Immature natural killer cell (primary cell): ENCODE data around the gene COPA. TPM values are rescaled to one million over a fixed set of nuclear protein-coding genes. Genes with fewer than 3 reads are reported as not detected.
A peak's percentile ranks its signal among the peaks of the same experiment; 100 is the strongest.
"Not testable (repeated sequence)": the region's sequence is repeated elsewhere in the genome, so short reads cannot be mapped to it uniquely, and the experiment has no call there.

ENCODE experiments used
- DNase-seq, 3 donors: peaks; one replicate each; pipeline ENCODE4 v3.0.0; 2022; ENCODE audit warnings: mixed read lengths in 1 of 3
- H3K27ac Mint-ChIP-seq, 6 donors: one replicate each; pipeline ENCODE4 v1.8.0; 2020; ENCODE audit warnings: mixed read lengths in 6 of 6, mild to moderate bottlenecking in 5 of 6, inconsistent platforms in 4 of 6, moderate library complexity in 3 of 6
- H3K27me3 Mint-ChIP-seq, 3 donors: one replicate each; pipeline ENCODE4 v1.8.0; 2020 to 2021; ENCODE audit warnings: low read depth in 3 of 3, mild to moderate bottlenecking in 3 of 3, mixed read lengths in 3 of 3, moderate library complexity in 3 of 3, inconsistent platforms in 1 of 3
- H3K36me3 Mint-ChIP-seq, 3 donors: one replicate each; pipeline ENCODE4 v1.8.0; 2020; ENCODE audit warnings: mixed read lengths in 3 of 3, inconsistent platforms in 2 of 3, mild to moderate bottlenecking in 2 of 3
- H3K4me1 Mint-ChIP-seq, 2 donors: one replicate each; pipeline ENCODE4 v1.8.0; 2020; ENCODE audit warnings: inconsistent platforms in 2 of 2, mild to moderate bottlenecking in 2 of 2, mixed read lengths in 2 of 2, moderate library complexity in 1 of 2
- H3K4me3 Mint-ChIP-seq, 5 donors: one replicate each; pipeline ENCODE4 v1.8.0; 2020; ENCODE audit warnings: mild to moderate bottlenecking in 5 of 5, mixed read lengths in 5 of 5, inconsistent platforms in 3 of 5, moderate library complexity in 3 of 5
- H3K9me3 Mint-ChIP-seq, 6 donors: one replicate each; pipeline ENCODE4 v1.8.0; 2020; ENCODE audit warnings: mild to moderate bottlenecking in 6 of 6, mixed read lengths in 6 of 6, inconsistent platforms in 4 of 6, moderate library complexity in 3 of 6
- polyA plus RNA-seq, 3 donors: library from polyadenylated mRNA; unstranded; fragments of 300-500 nt; fragmentation: Illumina TruSeq; gene quantifications; one replicate each; pipeline ENCODE4 v1.2.3, GENCODE V29; 2021

The COPA gene
- polyA plus RNA-seq, 3 donors from 2014 or later = 114 to 175 (median 143) TPM

GRCh38 chr1:160291248-160292220 lies 51.5 kb downstream of the COPA start:
- no peaks in the 10 kb centered on the region for H3K9me3 Mint-ChIP-seq
- H3K4me1 Mint-ChIP-seq = no peaks in the 10 kb centered on the region
- no peak overlapping the region for H3K4me3 Mint-ChIP-seq
- peaks cover 0 to 2% (median 0%) of the 10 kb centered on the region in 3 donors for H3K27me3 Mint-ChIP-seq
- peak overlapping the region in 5 of 6 donors; percentile 21 to 61 (median 28) for H3K27ac Mint-ChIP-seq
- DNase-seq = peak; percentile 57 to 71 (median 63)
- H3K36me3 Mint-ChIP-seq = peaks cover 28 to 60% (median 32%) of the 10 kb centered on the region in 3 donors

GRCh38 chr1:160287769-160288168 lies 55.3 kb downstream of the COPA start:
- DNase-seq, H3K27me3 Mint-ChIP-seq, H3K9me3 Mint-ChIP-seq, H3K27ac Mint-ChIP-seq, H3K4me3 Mint-ChIP-seq: not testable (repeated sequence)
- Mint-ChIP-seq H3K36me3 (peaks cover 10 to 28% (median 18%) of the 10 kb centered on the region in 3 donors), H3K4me1 (peaks cover 27 to 32% of the 10 kb centered on the region in 2 donors)

- peaks cover 5 to 26% (median 12%) of the 10 kb centered on the region in 3 donors for H3K36me3 Mint-ChIP-seq
- peaks cover 27 to 32% of the 10 kb centered on the region in 2 donors for H3K4me1 Mint-ChIP-seq
- no peaks in the 10 kb centered on the region for H3K9me3 Mint-ChIP-seq
- peaks cover 5 to 7% (median 7%) of the 10 kb centered on the region in 3 donors for H3K27me3 Mint-ChIP-seq
- H3K27ac Mint-ChIP-seq = peak overlapping the region in 2 of 6 donors; percentile 55 to 92
- peak overlapping the region; percentile 98 to 100 (median 99) for H3K4me3 Mint-ChIP-seq
- DNase-seq = no peak
Observed at GRCh38 chr1:160285506-160285905, 57.5 kb downstream of the COPA start.

GRCh38 chr1:160284782-160285344 lies 58.2 kb downstream of the COPA start, which contains the start of gene PEX19:
PEX19 (minus strand) TSS chr1:160285133; CDS start chr1:160285124, 9 bp downstream.
- peak; percentile 91 to 92 (median 92) for DNase-seq
- peaks cover 6 to 27% (median 10%) of the 10 kb centered on the region in 3 donors for H3K36me3 Mint-ChIP-seq
- peak within 1 kb of the TSS; percentile 90 to 98 (median 95) for H3K27ac Mint-ChIP-seq
- peaks cover 27 to 32% of the 10 kb centered on the region in 2 donors for H3K4me1 Mint-ChIP-seq
- H3K4me3 Mint-ChIP-seq = peak within 1 kb of the TSS; percentile 98 to 100 (median 99)
- H3K9me3 Mint-ChIP-seq = no peaks in the 10 kb centered on the region
- H3K27me3 Mint-ChIP-seq = peaks cover 5 to 7% (median 7%) of the 10 kb centered on the region in 3 donors

- Mint-ChIP-seq H3K36me3 (peaks cover 5 to 30% (median 8%) of the 10 kb centered on the region in 3 donors), H3K4me3 (peak overlapping the region; percentile 98 to 100 (median 99)), H3K9me3 (no peaks in the 10 kb centered on the region), H3K27ac (peak overlapping the region; percentile 90 to 98 (median 95)), H3K27me3 (peaks cover 5 to 7% (median 7%) of the 10 kb centered on the region in 3 donors), H3K4me1 (peaks cover 27 to 32% of the 10 kb centered on the region in 2 donors)
- peak in 1 of 3 donors; percentile 6 for DNase-seq
Observed at GRCh38 chr1:160284220-160284781, 58.7 kb downstream of the COPA start.

- peaks cover 8 to 35% (median 15%) of the 10 kb centered on the region in 3 donors for H3K36me3 Mint-ChIP-seq
- no peak overlapping the region for H3K4me3 Mint-ChIP-seq
- peaks cover 5 to 7% (median 7%) of the 10 kb centered on the region in 3 donors for H3K27me3 Mint-ChIP-seq
- no peak overlapping the region for H3K27ac Mint-ChIP-seq
- peaks cover 27 to 32% of the 10 kb centered on the region in 2 donors for H3K4me1 Mint-ChIP-seq
- DNase-seq = no peak
- no peaks in the 10 kb centered on the region for H3K9me3 Mint-ChIP-seq
Observed at GRCh38 chr1:160282807-160283206, 60.2 kb downstream of the COPA start.

GRCh38 chr1:160277987-160278386 lies 65.1 kb downstream of the COPA start:
- Mint-ChIP-seq H3K4me1 (no peaks in the 10 kb centered on the region), H3K27ac (no peak overlapping the region), H3K27me3 (peaks cover 0 to 2% (median 0%) of the 10 kb centered on the region in 3 donors), H3K4me3 (no peak overlapping the region), H3K36me3 (peaks cover 8 to 39% (median 19%) of the 10 kb centered on the region in 3 donors), H3K9me3 (no peaks in the 10 kb centered on the region)
- DNase-seq = no peak

GRCh38 chr1:160277330-160277729 lies 65.7 kb downstream of the COPA start:
- Mint-ChIP-seq H3K4me3 (no peak overlapping the region), H3K27me3 (peaks cover 0 to 2% (median 0%) of the 10 kb centered on the region in 3 donors), H3K4me1 (no peaks in the 10 kb centered on the region), H3K36me3 (peaks cover 4 to 34% (median 19%) of the 10 kb centered on the region in 3 donors), H3K9me3 (no peaks in the 10 kb centered on the region), H3K27ac (no peak overlapping the region)
- no peak for DNase-seq

- H3K4me1 Mint-ChIP-seq = no peaks in the 10 kb centered on the region
- H3K9me3 Mint-ChIP-seq = no peaks in the 10 kb centered on the region
- DNase-seq = no peak
- H3K27me3 Mint-ChIP-seq = peaks cover 0 to 2% (median 0%) of the 10 kb centered on the region in 3 donors
- H3K27ac Mint-ChIP-seq = no peak overlapping the region
- no peak overlapping the region for H3K4me3 Mint-ChIP-seq
- H3K36me3 Mint-ChIP-seq = no peaks in the 10 kb centered on the region
Observed at GRCh38 chr1:160271025-160271424, 72.0 kb downstream of the COPA start.

GRCh38 chr1:160267284-160267991 lies 75.6 kb downstream of the COPA start:
- Mint-ChIP-seq H3K27ac (no peak overlapping the region), H3K4me3 (no peak overlapping the region), H3K27me3 (peaks cover 2 to 10% (median 3%) of the 10 kb centered on the region in 3 donors), H3K9me3 (no peaks in the 10 kb centered on the region), H3K4me1 (peaks cover 14 to 17% of the 10 kb centered on the region in 2 donors), H3K36me3 (no peaks in the 10 kb centered on the region)
- DNase-seq = no peak

- H3K4me1 Mint-ChIP-seq = peaks cover 36 to 41% of the 10 kb centered on the region in 2 donors
- no peak overlapping the region for H3K4me3 Mint-ChIP-seq
- no peaks in the 10 kb centered on the region for H3K36me3 Mint-ChIP-seq
- DNase-seq = no peak
- no peaks in the 10 kb centered on the region for H3K9me3 Mint-ChIP-seq
- H3K27me3 Mint-ChIP-seq = peaks cover 10 to 21% (median 15%) of the 10 kb centered on the region in 3 donors
- no peak overlapping the region for H3K27ac Mint-ChIP-seq
Observed at GRCh38 chr1:160264795-160265307, 78.2 kb downstream of the COPA start.

- Mint-ChIP-seq H3K36me3 (peaks cover 0 to 4% (median 0%) of the 10 kb centered on the region in 3 donors), H3K27me3 (peaks cover 10 to 21% (median 15%) of the 10 kb centered on the region in 3 donors), H3K4me3 (peak within 1 kb of the TSS; percentile 92 to 99 (median 97)), H3K9me3 (no peaks in the 10 kb centered on the region), H3K27ac (peak within 1 kb of the TSS; percentile 95 to 100 (median 98)), H3K4me1 (peaks cover 46 to 54% of the 10 kb centered on the region in 2 donors)
- peak; percentile 96 to 97 (median 97) for DNase-seq
Observed at GRCh38 chr1:160261893-160262794, 80.9 kb downstream of the COPA start, which contains the start of gene DCAF8. DCAF8 (minus strand) TSS chr1:160262549; CDS start chr1:160244008, 18,541 bp downstream.
